Retina (tissue), 1 donor: ENCODE data around the gene TPMT.

ENCODE experiments used
- DNase-seq: peaks from one replicate; pipeline ENCODE4 v3.0.0-alpha.2; 2016

TPMT gene

DNA sequence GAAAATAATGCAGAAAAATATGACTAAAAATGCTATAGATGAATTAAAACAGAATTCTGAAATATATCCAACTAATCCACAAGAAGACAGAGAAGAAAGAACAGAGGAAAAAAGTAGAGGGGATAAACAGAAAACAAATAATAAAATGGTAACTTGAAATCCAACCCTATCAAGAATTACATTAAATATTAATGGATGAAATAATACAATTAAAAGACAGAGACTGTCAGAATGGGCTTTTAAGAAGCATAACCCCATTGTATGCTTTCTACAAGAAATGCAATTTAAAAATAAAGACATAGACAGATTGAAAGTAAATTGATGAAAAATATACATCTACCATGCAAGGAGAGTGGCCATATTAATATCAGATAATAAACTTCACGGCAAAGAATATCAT lies 47.8 kb downstream of the TPMT start:
- DNase-seq = no peak

DNA sequence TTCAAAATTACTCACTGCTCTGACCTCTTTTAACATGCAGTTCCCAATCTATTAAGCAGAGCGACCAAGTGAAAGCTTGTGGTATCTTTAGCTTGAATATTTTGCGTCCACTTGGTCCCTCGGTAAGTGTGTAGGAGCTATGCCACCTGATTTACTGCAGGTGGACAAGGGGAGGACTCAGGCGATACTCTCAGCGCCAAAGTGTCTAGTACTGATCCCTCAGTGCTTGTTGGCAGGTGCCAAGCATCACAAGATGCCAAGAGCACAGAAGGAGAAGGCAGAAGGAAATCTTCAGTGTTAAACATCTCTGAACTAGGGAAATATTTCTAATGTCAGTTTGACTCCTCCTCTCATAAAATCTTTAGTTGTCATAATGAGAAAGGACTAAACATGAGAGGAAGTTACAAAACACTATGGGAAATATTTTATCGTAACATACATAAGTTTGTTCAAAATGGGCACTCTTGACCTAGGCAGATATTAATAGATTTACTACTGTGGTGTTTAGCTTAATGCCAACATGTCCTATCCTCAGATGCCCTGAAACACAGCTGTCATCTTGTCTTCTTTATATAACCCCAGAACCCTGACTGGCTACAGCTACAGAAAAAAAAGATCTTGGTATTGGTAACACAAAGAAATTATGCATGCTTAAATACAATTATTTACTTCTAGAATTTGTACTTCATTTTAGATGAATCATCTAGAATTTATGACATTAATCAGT lies 51.9 kb downstream of the TPMT start:
- DNase-seq = no peak

DNA sequence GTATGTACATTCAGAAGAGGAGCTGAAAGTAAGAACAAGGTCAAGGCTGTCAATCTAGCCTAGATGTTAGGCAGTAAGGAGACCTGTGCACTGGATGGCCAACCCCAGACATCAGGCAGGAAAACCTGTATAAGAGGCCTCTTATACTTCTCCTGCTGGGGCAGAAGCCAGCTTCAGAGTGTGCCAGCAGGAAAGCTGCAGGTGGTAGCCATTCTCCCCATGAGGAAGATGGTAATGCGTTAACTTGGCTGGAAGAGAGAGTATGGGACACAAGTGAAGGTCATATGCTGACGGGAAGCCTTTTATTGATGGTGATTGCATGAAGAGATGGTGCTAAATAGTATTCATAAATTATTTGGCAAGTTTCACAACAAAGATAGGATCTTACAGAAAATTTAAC lies 53.0 kb downstream of the TPMT start:
- DNase-seq = no peak

DNA sequence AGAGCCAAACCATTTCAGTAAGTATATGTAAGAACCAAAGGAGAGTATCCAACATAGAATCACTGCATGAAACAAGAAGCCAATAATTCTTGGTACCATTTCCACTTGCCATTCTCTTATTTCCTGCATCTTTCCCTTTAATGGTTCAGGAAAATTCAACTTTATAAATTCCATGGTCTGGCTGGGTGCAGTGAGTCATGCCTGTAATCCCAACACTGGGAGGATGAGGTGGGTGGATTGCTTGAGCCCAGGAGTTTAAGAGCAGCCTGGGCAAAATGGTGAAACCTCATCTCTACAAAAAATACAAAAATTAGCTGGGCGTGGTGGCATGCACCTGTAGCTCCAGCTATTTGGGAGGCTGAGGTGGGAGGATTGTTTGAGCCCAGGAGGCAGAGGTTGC lies 53.6 kb downstream of the TPMT start:
- DNase-seq = no peak

DNA sequence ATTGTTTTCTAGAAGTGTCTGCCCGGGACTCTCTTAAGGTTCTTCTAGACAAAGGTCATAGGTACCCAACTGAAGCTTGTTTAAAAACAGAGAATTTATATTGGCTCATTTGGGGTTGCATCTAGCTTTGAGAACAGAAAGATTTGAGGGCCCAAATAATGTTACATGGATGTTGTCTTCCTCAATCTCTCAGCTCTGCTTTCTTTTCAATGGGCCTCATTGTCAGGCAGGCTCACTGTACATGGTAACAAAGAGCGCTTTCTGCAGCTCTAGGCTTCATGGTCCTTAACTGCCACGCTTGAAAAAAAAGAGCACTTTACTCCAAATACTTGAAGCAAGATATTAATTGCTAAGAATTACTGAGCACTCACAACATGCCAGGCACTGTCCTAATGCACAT lies 54.6 kb downstream of the TPMT start:
- DNase-seq = peak; percentile 34

DNA sequence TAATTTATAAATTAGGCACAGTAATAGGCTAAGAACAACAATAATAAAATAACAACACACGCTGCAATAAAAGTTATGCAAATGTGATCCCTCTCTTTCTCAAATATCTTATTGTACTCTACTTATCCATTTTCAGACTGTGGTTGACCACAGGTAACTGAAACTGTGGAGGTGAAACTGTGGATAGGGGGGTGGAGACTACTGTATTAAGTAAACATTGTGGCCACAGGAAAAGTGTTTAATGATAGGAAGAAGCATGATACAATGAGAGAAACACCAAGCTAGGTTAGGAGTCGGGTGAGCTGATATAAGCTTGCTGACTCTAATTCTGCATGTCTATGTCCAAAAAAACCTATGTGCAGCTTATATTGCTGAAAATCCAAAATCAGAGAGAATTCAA lies 55.4 kb downstream of the TPMT start:
- no peak for DNase-seq

DNA sequence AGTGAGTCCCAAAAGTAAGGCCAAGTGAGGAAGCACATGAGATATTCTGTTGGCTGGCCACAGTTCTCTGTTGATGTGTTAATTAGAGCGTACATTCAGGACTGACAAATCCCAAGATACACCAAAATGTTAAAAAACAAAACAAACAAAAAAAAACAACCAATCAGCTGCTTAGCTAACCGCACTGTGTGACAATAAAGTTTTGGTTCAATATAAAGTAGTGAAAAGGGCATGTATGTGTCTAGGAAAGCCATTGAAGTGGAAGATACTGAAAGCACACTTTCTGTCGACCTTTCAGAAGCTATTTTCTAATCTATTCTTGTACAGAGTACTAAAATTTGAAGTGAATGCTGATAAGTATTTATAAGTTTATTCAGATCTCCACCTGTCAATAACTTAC lies 58.5 kb downstream of the TPMT start:
- no peak for DNase-seq

DNA sequence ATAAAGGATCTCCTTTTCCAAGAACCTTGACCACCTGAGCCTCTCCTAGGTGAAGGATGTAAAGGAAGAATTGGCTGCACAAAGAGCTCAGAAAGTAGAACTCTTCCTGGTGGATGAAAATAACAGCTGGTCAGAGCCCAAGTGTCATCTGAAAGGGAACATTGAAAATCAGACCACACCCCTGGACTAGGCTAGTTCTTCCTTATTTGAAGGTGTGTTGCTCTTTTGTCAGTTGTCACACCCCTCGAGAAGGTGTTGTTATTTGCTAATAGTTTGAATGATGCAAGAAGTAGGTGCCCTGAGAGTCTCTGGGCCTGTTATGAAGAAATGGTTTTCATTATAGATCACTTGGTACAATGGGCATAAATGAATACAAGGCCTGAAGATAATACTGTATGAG lies 63.5 kb downstream of the TPMT start:
- DNase-seq = no peak

DNA sequence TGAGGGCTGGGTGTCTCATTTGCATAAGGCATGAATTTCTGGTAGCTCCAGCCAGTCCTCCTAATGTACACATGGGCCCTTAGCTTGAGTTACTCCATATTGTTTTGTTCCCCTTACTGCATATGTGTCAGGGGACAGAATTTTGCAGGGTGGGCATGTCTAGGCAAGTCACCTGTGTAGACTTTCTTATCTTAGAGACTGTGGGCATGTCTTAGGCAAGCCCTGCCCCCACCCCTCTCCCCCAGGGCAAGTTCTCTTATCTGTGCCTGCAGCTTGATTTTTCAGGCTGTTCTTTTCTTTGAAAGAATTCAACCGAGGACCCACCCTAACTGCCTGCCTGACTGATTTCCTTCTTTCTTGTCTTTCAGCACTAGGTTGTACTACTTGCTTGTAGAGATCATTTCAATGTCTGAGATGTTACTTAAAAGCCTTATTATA lies 64.5 kb downstream of the TPMT start:
- DNase-seq = no peak

DNA sequence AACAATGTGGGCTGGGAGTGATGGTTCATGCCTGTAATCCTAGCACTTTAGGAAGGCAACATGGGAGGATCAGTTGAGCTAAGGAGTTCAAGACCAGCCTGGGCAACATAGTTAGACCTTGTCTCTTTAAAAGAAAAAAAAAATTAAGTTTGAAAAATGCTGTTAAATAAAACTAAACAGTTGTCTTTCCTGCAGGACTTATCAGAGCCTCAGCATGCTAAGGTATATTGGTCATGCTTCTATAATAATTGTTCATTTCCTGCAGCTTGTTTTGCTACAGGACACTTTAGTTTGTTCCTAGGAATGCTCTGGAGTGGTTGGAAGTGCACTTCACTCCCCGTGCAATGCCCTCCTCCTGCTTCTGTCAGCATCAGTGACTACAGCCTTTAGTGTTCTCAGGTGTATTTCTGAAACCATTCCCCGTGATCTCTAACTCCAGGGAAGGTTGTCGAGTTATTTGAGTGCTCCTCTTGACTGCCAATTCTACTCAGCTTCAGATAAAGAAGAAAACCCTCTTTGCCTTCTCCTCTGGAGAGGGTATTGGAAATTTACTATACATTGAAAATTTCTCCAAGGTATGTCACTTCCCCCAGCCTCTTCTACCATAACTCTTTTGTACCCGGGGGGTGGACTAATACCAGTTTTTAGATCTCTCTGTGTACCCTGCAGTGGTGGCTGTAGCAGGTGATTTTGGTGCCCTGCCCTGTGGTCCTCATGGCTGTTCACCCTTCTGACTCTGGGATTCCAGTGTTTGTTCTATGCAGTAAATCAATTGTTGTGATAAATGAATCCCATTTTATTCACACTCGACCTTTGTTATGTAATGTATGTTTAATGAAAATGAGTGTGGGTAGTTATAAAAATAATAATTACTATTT lies 66.2 kb downstream of the TPMT start:
- no peak for DNase-seq

DNA sequence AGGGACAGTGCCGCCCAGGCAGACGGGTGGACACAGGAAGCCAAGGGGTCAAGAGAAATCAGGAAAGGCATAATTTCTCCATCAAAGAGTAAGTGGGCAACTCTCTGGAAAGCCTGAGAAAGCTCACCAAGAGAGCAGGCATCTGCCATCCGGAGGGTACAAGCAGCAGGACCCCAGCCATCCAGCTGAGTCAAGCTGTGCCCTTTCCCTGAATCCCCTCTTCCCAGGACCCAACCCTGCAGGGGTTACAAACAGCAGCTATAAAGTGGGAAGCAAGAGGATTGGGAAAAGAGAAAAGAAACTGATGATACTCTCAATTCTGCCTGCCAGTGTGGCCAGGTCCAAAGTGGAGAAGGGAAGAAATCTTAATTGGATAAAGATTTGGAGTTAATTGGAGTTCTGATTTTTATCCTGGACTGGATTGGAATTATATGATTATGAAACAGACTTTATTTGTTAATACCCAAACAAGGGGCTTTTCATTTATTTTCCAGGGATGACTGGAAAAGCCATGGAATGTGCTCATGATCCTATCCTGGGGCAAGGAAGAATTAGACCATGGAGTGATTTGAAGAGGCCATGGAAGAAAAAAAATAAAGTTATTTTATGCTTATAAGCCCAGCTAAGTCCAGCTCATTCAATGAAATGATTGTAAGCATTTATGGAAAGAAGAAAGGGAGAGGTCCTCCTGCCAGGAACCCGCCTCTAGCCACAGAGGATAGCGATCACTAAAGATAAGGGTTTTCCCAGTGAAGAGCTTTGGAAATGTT lies 67.3 kb downstream of the TPMT start:
- no peak for DNase-seq

DNA sequence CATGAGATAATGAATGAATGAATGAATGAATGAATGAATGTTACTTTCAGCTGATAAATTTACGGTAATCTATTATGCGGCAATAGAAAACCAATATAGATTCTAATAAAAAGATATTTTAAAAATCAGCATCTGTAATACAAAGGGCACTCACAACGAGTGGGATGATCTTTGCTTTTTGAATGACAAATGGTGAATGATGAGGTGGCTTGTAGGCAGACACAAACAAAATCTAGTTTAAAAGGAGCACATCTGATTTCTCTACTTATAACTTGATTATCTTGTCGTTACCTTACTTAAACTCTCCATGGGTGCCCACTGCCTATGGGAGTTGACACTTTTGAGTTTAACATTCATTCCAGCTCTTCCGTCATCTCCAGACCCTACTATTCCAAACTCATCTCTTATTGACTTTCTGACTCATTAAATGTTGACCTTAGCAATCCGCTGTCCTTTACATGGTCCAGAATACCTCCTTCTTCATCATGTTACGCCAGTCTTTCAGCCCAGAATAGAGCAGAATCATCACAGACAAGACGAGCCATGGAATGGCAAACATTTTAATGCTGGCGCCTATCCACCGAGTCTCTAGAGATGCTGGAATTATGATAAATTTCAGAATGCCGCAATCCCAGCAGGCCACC lies 73.7 kb downstream of the TPMT start:
- DNase-seq = no peak

DNA sequence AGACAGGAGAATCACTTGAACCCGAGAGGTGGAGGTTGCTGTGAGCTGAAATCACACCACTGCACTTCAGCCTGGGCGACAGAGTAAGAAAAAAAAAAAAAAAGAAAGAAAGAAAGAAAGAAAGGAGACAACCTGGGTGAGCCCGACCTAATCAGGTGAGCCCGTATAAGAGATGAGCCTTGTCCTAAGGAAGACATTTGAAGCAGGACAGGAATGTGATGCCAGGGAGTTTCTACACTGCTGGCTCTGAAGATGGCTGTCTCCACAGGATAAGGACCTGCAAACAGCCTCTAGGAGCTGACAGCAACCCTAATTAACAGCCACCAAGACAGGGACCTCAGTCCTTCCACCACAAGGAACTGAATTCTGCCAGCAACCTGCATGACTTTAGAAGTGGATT lies 74.3 kb downstream of the TPMT start:
- no peak for DNase-seq

DNA sequence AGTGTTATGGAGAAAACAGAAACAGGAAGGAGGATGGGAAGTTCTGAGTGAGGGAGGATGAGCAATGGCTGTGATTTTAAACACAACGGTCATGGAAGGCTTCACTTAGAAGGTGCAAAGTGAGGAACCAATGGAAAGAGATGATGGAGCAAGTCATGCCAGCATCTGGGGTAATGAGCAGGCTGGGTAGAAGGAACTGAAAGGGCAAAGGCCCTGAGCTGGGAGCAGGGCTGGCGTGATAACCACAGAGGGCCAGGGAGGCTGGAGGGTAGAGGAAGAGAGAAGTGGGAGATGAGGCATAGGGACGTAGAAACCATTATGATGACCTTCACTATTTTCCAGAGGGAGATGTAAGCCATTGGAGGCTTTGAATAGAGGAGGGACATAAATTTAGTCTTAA lies 76.0 kb downstream of the TPMT start:
- no peak for DNase-seq
